A673 (cell line): ENCODE measurements around the gene FAM234B. TPM values are rescaled to one million over a fixed set of nuclear protein-coding genes. Genes with fewer than 3 reads are reported as not detected.

Experiments used
- BruUV-seq: library from RNA; stranded (reverse); fragments of 400-500 nt; replicated peaks from 2 replicates; lab custom pipeline; 2021; lab: Mats Ljungman, UMichigan
- CTCF ChIA-PET: fragments of 300-600 bp; sonication (Branson Sonifier 250); formaldehyde crosslinking; loops from one replicate; lab custom pipeline; 2022; ENCODE audit warnings: antibody characterized with exemption; lab: Charles Lee
- POLR2A ChIA-PET: fragments of 300-600 bp; sonication (Branson Sonifier 250); formaldehyde crosslinking; loops from one replicate; lab custom pipeline; 2022; ENCODE audit warnings: antibody characterized with exemption; ENCODE audit not compliant: low non-redundant PET; lab: Charles Lee
- DNase-seq: peaks from one replicate; pipeline ENCODE4 v3.0.0-alpha.2; 2015; ENCODE audit warnings: low spot score
- H3K27ac ChIP-seq: fragments of 200-600 bp; sonication (generic); 2 replicates; pipeline ENCODE4 v1.5.1; 2016; ENCODE audit warnings: mixed run types, low read depth, mild to moderate bottlenecking, mixed read lengths, antibody characterized with exemption, low read length; ENCODE audit not compliant: poor library complexity, severe bottlenecking
- H3K27me3 ChIP-seq: fragments of 200-600 bp; sonication (generic); replicated peaks from 2 replicates; pipeline ENCODE4 v1.6.1; 2017; ENCODE audit warnings: mixed run types, low read depth, mild to moderate bottlenecking, mixed read lengths, antibody characterized with exemption, low read length; ENCODE audit not compliant: insufficient read depth, poor library complexity
- H3K36me3 ChIP-seq: fragments of 200-600 bp; sonication (generic); 2 replicates; pipeline ENCODE4 v1.6.1; 2016; ENCODE audit warnings: mixed run types, mild to moderate bottlenecking, mixed read lengths, antibody characterized with exemption, low read length; ENCODE audit not compliant: insufficient read depth, poor library complexity, severe bottlenecking
- H3K4me1 ChIP-seq: fragments of 200-600 bp; sonication (generic); 2 replicates; pipeline ENCODE4 v1.6.1; 2017; ENCODE audit warnings: mixed run types, mild to moderate bottlenecking, mixed read lengths, antibody characterized with exemption, low read length; ENCODE audit not compliant: insufficient read depth, poor library complexity, severe bottlenecking
- H3K4me3 ChIP-seq: fragments of 200-600 bp; sonication (generic); 2 replicates; pipeline ENCODE4 v1.5.1; 2016; ENCODE audit warnings: low read depth, mixed run types, mild to moderate bottlenecking, mixed read lengths, low read length; ENCODE audit not compliant: poor library complexity, severe bottlenecking
- H3K9me3 ChIP-seq: fragments of 200-600 bp; sonication (generic); 2 replicates; pipeline ENCODE4 v1.6.1; 2016; ENCODE audit warnings: mixed run types, low read depth, mild to moderate bottlenecking, mixed read lengths, antibody characterized with exemption, low read length; ENCODE audit not compliant: poor library complexity, severe bottlenecking
- CTCF ChIP-seq: fragments of 300-800, 200-600 bp; sonication (generic); conservative IDR thresholded peaks from 2 replicates; pipeline ENCODE4 v1.5.1; 2017; ENCODE audit warnings: low read depth, mild to moderate bottlenecking, antibody characterized with exemption, low read length, moderate library complexity, mixed read lengths
- EZH2 ChIP-seq: fragments of 200-600 bp; sonication (generic); IDR thresholded peaks from 2 replicates; pipeline ENCODE4 v1.6.1; 2017; ENCODE audit warnings: borderline replicate concordance, low read depth, mild to moderate bottlenecking, mixed read lengths, antibody characterized with exemption, low read length; ENCODE audit not compliant: poor library complexity, severe bottlenecking
- intact Hi-C: fragments of 100-400 bp; cut with micrococcal nuclease; formaldehyde crosslinking; loops from one replicate; pipeline ENCODE4 v1.10.0; 2022; ENCODE audit not compliant: unreplicated experiment
- total RNA-seq: library from RNA; stranded (reverse); gene quantifications from 2 replicates; pipeline ENCODE4 v1.2.3, GENCODE V29; 2021

Gene FAM234B
- total RNA-seq, 1 experiment from 2014 or later, result 11.8 TPM

GRCh38 chr12:13066014-13066413 is 21.8 kb downstream of the FAM234B start:
- Histone ChIP-seq H3K4me1 (no peaks in the 10 kb centered on the region), H3K9me3 (no peaks in the 10 kb centered on the region), H3K4me3 (no peak overlapping the region), H3K27me3 (no peaks in the 10 kb centered on the region), H3K27ac (no peak overlapping the region), H3K36me3 (peaks cover 6% of the 10 kb centered on the region)
- intact Hi-C loops, result no loop called here
- CTCF ChIA-PET, result no interaction called here
- no TSS peak for BruUV-seq
- POLR2A ChIA-PET, result no interaction called here
- no peak for DNase-seq
- TF ChIP-seq EZH2 (no peak), CTCF (no peak)

GRCh38 chr12:13066459-13066858 is 22.3 kb downstream of the FAM234B start:
- POLR2A ChIA-PET, result no interaction called here
- Histone ChIP-seq H3K4me3 (no peak overlapping the region), H3K4me1 (no peaks in the 10 kb centered on the region), H3K27ac (no peak overlapping the region), H3K9me3 (no peaks in the 10 kb centered on the region), H3K36me3 (peaks cover 6% of the 10 kb centered on the region), H3K27me3 (no peaks in the 10 kb centered on the region)
- TF ChIP-seq EZH2 (no peak), CTCF (no peak)
- no peak for DNase-seq
- intact Hi-C loops, result no loop called here
- no TSS peak for BruUV-seq
- CTCF ChIA-PET, result no interaction called here

GRCh38 chr12:13067322-13067721 is 23.1 kb downstream of the FAM234B start:
- BruUV-seq, result no TSS peak
- Histone ChIP-seq H3K27me3 (no peaks in the 10 kb centered on the region), H3K9me3 (no peaks in the 10 kb centered on the region), H3K36me3 (peaks cover 6% of the 10 kb centered on the region), H3K4me3 (no peak overlapping the region), H3K4me1 (no peaks in the 10 kb centered on the region), H3K27ac (no peak overlapping the region)
- ChIA-PET POLR2A (no interaction called here), CTCF (no interaction called here)
- intact Hi-C loops, result no loop called here
- TF ChIP-seq EZH2 (no peak), CTCF (no peak)
- DNase-seq, result no peak
